ENCODE results near the gene ZDHHC1.
A peak's percentile ranks its signal among the peaks of the same experiment; 100 is the strongest.

Gene ZDHHC1

DNA sequence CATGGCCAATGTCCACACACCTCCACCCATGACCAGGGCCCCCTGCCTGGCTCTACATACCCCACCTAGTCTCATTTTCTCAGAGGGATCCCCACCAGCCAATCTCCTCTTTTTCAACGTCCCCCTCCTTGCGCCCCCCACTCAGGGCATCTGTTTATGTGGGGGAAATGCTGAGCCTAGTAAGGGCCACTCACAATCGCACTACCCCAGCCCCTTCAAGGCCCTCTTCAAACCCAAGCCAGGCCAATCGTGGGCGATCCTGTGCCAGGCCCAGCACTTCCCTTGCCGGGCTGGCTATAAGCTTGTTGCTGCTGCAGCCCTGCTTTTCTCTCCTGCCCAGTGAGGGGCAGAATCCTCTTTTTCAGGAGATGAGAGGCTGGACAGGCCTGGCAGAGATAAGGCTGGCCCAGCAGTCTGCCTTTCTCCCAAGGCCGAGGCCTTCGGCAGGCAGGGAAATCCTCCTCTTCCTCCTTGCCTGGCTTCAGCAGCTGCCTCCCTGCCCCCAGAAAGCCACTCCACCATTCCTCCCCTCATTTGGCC is 30.8 kb upstream of the ZDHHC1 start:
- no peak for DNase-seq

DNA sequence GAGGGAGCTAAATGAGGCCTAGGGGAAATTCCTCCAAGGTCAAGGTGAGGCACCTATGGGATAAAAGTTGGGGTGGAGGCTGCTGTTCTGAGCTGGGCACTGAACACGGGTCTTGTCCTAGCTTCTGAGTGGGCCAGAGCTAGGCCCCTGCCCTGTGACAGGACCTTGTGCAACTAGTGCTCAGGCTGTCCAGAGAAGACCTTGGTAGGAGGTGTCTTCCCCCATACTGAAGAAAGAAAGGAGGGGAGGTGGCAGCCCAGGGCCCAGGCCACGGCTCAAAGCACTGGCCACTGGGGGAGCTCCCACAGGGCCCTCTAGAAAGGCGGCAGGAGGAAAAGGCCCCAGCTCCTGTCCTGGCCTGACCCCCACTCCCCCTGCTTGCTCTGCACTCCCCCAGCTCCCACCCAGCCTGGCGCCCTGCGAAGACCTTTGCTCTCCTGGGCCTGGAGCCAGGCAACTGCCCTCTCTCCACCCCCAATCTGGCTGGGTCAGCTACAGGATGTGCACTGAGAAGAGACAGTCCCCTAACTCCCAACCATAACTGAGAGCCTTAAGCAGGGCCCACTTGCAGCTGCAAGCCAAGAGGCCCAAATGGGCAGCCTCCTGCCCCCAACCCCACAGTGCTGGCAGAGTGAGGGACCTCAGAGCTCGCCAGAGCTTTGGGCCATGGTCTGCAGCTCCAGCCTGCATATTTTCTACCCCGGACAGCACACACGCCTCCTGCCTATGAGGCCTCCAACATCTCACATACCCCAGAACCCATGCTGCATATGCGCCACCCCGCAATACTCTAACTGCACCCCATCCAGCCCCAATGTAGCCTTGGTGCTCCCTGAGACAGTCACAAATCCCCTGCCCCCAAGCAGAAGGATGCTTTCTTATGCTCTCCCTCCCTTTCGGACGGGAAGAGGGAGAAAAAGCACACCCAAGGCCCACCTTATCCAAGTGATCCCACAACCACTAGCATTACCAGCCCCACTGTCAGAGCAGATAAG is 29.9 kb upstream of the ZDHHC1 start:
- no peak for DNase-seq

DNA sequence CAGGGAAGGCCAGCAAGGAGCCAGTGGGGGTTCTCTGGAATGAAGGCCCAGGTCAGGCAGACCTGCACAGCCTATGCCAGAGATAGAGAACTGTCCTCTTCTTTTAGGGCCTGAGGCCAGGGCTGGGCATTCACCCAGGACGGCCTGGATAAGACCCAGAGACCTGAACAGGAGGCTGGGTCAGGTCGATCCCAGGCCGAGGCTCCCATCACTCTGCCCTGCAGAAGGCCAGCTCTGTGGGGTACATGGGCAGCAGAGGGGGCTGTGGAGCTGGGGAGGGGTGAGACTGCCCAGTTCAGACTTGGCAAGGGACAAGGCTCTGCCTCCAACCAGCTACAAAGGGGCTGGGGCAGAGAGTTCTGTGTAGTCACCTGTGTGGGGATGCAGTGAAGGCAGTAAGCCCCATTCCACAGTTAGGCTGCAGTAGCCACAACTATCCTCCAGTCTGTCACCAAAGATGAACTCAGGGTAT is 29.2 kb upstream of the ZDHHC1 start:
- no peak for DNase-seq

DNA sequence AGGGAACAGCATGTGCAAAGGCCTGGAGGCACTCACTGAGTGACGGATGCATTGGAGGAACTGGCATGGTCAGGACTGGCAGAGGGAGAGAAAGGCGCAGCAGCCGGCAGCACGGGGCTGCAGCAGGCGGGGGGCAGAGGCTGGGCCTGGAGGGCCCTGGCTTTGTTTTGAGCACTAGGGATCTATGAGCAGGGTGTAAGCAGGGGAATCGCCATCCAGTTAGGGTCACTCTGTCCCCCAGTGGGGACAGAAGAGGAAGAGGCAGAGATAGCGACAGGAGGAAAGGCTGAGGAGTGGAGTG is 28.8 kb upstream of the ZDHHC1 start:
- DNase-seq = no peak

DNA sequence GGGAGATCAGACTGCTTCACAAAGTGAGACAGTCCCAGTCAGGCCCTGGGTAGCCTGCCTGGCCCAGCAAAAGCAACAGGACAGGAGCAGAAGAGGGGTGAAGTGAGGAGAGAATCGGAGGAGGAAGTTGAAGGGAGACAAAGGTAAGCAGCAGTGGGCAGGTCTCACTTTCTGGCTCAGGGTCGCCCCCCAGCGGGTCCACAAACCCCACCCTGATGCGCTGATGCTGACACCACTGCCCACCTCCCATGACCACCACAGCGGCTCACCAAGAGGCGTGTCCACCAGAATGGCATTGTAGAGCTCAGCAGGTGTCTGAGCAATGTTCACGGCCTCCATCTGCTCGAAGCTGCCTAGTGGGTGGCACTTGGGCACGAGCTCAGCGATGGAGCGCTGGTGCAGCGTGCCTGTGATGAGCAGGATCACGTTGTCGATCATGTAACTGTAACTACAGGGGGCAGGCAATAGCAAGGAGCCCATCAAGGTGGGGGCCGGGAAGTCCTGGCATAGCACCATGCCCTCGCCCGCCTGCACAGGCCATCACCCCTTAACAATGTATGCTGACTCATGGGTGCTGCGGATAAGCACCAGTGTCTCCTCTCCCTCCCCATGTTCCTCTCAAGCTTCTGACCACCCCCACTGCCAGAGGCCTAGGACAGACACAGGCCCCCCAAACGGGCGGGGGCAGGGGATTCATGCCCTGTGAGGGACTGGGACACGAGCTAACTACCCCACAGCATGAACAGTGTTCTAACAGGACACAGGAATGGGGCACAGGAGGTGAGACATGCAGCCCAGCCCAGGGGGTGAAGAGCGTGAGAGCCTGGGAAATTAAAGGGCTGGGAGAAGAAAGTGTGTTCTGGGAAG is 28.2 kb upstream of the ZDHHC1 start:
- DNase-seq = peak; percentile 43

DNA sequence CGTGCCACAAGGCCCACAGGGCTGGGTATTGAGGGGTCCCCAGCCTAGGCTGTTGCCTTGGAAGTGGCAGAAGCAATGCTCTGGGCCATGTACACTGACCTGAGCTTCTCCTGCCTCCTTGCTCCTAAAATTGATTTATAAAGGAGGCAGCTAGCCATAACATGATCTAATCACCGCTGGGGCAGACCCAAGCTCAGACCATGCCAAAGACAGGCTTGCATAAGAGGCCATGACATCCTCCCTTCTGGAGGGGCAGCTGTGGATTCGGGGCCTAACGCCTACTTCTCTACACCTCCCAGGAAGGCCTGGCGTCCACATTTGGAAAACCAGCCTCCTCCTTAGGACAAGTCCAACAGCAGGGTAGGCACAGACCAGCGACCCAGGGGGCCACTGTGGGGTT is 27.0 kb upstream of the ZDHHC1 start:
- no peak for DNase-seq

DNA sequence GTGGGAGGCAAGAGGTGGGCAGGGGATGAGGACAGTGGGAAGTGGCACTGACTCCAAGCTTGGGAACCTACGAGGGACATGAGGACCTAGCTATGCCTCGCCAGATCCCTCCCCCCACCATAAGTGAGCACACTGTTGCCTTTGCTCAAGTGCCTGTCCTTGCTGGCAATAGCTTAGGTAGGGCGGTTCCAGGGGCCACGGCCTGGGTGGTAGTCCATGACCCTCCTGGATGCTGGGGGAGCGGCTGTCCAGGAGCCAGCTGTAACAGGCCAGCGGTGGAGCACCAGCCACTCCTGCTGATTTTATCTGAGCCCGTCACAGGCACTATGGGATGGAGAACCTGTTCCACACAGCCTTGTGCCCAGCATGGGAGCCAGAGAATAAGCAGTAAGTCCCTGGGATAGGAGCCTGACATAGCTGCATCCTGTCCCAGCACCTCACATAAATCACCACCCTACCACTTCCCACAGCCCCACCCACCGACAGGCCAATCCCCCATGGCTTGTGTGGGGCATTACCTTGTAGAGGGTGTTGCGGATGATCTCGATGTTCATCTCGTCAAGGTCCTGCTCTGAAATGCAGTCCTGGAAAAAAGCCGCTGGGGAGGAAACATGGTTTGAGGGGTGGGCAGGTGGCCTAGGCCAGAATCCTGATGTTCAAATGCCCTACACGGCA is 26.4 kb upstream of the ZDHHC1 start:
- no peak for DNase-seq

DNA sequence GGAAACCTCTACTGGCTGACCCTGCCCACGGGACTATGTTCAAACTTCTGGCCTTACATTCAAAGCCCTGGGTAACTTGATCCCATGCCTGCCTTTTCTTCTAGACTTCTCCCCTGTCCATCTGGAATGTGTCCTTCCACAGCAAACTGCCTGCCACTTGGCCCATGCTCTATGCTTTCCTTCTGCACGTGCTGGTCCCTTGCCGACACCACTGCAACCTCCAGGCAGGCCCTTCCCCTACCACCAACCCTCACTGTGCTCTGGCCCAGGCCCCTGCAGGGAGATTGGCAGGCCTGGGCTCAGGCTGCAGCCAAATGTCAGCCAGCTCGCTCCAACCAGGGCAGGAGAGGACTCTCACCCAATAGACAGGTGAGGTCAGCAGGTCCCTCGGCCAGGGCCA is 25.6 kb upstream of the ZDHHC1 start:
- DNase-seq = no peak

DNA sequence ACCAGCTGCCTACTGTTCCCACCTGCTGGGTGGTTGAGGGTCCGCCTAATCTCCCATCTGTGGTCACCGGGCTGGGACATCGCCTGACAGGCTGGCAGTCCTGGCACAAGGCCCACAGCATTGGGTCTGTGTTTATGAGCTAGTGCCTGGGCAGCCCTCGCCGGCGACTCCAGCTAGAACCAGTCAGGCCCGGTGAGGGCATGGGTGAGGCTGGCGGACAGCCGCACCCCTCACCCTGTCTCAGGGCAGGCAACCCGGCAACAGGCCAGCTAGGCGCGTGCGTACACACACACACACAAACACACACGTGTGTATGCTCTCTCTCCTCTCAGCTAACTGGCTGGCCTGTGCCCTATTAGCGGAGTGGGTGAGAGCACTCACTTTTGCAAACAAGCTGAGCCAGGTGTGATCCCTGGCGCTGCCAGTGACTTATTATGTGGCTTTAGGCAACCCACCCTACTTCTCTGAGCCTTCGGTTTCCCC is 25.0 kb upstream of the ZDHHC1 start:
- DNase-seq = peak; percentile 91

DNA sequence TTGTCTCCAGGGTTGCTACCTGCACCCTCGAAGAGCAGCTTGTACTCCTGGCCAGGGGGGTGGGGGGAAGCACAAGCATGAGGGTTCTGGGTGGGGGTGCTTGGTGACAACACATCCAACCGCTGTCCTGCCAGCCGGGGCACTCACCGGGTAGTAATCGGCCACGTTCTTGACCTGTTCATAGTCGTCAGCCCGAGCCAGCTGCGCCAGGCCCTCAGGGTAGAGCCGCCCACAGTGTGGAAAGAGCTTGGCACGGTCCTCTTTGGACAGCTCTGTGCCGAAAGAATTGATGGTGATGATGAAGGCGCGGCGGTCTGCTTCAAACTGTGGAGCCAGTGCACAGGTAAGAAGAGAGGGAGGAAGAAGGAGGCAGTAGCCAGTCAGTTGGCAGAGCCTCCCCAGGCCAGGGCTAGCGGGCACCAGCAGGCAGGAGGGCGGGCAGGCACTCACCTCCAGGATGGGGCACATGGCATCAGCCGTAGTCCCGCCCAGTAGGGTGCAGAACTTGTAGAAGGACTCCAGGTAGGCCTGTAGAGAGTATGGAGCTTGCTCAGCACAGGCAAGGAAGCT is 22.6 kb upstream of the ZDHHC1 start:
- no peak for DNase-seq

DNA sequence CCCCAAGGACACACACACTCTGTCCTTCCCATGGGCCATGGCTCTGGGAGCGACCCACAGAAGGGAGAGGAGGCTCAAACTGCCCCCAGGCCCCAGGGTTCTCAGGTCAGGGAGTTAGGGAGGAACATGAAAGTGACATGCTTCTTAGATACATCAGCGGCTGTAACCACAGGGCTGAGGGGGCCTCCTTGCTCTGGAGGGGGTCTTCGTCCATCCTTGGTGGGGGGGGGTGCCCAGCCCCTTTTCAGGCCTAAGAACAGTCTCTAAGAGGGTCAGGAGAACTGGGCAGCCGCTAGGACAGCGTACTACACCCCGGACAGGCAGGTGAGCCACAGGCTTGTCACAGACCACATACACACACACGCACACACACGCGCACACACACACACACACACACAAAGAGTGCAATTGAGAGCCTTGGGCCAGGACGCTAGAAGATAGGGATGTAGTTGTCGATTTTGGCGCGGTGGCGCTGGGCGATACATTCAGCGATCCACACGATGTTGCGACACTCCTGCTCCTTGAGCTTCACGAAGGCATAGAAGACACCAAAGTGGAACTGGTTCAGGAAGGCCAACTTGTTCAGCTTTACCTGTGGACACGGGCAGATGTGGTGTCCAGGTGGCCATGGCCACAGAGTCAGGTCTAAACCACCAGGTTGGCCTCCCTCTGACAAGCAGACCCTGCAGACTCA is 22.0 kb upstream of the ZDHHC1 start:
- no peak for DNase-seq

DNA sequence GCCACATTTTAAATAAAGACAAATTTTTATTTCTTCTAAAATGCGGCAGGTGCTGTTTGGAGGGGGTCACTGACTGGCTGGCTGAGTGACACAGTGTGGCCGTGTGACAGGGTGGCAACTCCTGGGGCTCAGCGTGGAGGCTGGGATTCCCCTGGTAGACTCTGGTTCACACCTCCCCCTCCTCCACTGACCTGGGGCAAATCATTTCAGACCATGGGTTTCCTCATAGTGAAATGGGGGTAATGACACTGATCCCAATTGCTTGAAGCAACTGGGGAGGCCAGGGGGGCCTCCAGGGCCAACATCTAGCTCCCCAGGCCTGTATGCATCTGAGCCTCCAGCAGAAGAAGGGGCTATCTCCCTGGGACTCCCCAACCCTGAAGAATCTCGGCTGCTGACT is 21.2 kb upstream of the ZDHHC1 start:
- no peak for DNase-seq

DNA sequence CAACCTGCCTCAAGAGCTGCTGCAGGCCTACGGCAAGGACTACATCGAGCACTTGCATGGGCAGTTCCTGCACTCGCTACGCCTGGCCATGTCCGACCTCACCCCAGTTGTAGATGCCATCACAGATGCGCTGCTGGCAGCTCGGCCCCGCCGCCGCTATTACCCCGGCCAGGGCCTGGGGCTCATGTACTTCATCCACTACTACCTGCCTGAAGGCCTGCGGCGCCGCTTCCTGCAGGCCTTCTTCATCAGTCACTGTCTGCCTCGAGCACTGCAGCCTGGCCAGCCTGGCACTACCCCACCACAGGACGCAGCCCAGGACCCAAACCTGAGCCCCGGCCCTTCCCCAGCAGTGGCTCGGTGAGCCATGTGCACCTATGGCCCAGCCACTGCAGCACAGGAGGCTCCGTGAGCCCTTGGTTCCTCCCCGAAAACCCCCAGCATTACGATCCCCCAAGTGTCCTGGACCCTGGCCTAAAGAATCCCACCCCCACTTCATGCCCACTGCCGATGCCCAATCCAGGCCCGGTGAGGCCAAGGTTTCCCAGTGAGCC is 20.4 kb upstream of the ZDHHC1 start:
- DNase-seq = no peak

DNA sequence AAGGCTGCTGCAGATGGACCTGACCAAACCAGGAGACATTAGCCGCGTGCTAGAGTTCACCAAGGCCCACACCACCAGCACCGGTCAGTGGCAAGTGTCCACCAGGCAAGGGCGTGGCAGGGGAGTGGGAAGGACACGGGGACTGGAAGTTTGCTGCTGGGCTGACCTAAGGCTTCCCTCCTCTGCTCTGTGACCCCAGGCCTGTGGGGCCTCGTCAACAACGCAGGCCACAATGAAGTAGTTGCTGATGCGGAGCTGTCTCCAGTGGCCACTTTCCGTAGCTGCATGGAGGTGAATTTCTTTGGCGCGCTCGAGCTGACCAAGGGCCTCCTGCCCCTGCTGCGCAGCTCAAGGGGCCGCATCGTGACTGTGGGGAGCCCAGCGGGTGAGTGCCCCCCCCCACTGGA is 19.5 kb upstream of the ZDHHC1 start:
- no peak for DNase-seq

DNA sequence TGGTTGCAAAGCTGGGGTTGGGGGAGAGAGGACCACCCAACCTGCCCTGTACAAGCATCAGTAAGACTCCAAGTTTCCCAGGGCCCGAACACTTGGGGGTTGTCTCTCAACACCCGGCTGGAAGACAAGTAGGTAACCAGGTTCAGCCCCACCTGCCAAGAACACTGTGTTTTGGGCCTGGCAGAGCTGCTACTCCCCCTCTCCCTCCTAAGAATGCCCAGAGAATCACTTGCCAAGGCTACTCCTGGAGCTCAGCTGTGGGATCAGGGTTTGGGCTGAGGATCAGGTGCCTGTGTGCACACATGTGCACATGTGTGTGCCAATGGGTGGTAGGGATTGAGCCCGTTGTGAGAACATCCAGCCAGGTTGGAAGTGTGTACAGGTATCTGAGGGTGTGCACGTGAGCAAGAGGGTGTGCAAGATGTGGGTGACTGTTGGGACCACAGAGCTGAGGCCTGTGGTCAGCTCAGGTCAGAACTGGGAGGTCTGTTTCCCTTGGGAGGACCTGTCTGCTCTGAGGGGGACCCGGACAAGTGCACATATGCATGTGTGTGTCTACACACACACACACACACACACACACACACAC is 16.9 kb upstream of the ZDHHC1 start:
- DNase-seq = no peak

DNA sequence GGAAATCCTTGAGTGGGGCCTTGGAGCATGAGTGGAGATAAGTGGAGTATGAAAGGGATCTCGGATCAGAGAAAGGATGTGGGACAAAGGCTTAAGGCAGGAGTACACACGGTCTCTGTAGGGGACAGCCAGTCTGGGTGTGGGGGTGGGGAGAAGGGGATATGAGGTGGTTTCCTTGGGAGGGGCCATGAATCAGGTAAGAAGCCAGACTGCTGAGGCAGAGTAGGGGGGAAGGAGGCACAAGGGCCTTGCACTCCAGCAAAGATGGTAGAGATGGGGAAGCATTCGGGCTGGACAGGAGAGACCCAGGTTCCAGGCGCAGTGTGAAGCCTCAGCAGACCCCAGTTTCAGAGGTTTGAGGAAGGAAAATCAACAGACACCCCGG is 16.2 kb upstream of the ZDHHC1 start:
- DNase-seq = no peak

DNA sequence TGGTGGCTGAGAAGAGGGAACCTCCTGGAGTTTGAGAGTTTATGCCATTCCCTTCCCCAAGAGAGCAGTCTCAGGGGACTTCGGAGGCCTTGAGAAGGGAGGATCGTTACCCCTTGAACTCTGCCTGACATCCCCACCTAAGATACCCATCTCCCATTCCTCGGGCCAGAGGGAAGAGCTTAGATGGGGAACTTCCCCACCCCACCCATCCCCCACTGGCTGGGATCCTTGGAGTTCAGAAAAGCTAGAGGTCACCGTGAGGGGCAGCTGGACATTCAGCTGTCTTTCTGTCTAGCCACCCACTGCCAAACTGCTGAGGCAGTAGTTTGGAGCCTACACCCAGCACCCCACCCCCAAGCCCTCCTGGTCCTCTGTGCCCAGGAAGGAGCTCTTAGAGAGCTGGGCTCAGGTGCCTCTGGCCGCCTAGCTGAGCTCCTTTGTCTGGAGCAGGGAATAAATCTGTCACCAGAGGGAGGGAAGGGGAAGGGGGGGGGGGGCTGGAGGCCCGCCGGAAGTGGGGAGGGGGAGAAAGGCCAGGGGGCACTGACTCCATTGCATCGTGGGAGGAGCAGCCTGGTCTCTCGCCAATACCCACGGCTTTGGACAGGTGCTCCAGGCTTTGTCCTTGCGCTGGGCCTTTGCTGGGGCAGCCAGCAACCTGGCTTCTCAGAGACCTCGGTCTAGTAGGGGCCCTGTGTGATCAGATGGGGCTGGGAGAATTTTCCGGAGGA is 15.7 kb upstream of the ZDHHC1 start:
- DNase-seq = no peak

DNA sequence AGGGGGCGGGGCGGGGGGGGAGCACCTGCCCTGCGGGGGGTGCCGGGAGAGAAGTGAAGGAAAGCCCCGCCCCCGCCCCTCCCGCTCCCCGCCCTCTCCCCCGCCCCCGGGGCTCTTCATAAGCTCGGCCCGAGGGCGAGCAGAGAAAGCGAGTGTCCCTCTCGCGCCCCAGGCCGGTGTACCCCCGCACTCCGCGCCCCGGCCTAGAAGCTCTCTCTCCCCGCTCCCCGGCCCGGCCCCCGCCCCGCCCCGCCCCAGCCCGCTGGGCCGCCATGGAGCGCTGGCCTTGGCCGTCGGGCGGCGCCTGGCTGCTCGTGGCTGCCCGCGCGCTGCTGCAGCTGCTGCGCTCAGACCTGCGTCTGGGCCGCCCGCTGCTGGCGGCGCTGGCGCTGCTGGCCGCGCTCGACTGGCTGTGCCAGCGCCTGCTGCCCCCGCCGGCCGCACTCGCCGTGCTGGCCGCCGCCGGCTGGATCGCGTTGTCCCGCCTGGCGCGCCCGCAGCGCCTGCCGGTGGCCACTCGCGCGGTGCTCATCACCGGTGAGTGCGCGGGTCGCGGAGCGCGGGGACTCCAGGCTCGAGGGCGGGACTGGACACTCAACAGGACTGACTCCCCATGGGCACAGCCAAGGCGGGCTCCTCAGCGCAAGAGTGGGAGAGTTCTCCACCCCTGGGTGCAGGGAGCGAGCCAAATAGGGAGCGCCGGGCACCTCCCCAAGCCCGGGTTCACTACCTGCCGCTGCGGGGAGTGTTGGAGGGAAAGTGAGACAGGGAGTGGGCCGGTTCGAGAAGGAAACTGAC is 14.9 kb upstream of the ZDHHC1 start, which contains the start of gene HSD11B2:
Gene HSD11B2 (plus strand): TSS at position 145 of the 798 bp plus-strand sequence. CDS start 128 bp downstream, at position 273.
- DNase-seq = peak; percentile 35

DNA sequence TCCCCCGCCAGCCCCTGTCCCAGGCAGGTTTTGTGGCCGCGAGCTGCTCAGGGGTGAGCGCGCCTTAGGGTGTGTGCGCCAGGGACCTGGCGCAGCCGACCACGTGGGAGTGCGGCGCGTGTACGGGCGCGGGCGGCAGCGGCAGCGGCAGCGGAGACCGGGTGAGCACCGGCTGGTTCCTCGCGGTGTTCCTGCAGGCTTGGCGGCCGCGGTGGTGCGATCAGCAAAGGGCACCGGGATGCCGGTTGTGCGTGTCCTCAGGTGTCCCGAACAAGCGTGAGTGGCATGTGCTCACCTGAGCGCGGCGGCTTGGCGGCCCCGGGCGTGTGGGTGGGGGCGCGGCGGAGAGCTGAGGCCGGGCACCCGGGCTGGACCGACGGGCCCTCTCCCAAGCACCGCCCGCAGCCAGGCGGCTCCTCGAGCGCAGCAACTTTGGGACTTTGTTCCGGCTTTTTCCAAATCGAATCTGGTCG is 14.3 kb upstream of the ZDHHC1 start:
- no peak for DNase-seq
